HCT116 (cell line): Measurements from ENCODE around the gene KCNIP3. TPM values are rescaled to one million over a fixed set of nuclear protein-coding genes. Genes with fewer than 3 reads are reported as not detected.
A peak's percentile ranks its signal among the peaks of the same experiment; 100 is the strongest.

ENCODE experiments used
- ATAC-seq: fragments of 200-7000 bp; cut with Tn5 transposase; 2 replicates; pipeline ENCODE4 v1.9.1; 2020; ENCODE audit warnings: mild to moderate bottlenecking, moderate library complexity
- BruUV-seq: library from RNA; stranded (reverse); fragments of 400-500 nt; replicated peaks from 2 replicates; lab custom pipeline; 2021; lab: Mats Ljungman, UMichigan
- CTCF ChIA-PET: fragments of 300-600 bp; sonication (Branson Sonifier 250); formaldehyde crosslinking; loops from one replicate; lab custom pipeline; 2021; ENCODE audit warnings: antibody characterized with exemption; lab: Charles Lee
- POLR2A ChIA-PET: fragments of 300-600, 350-600 bp; sonication (Branson Sonifier 250); formaldehyde crosslinking; loops from one replicate; lab custom pipeline; 2021; ENCODE audit warnings: antibody characterized with exemption; lab: Charles Lee
- RAD21 ChIA-PET, 2 experiments: fragments of 300-600 bp; sonication (Branson Sonifier 250); formaldehyde crosslinking; loops; one replicate each; lab custom pipeline; 2023; ENCODE audit warnings: low total read pairs in 2 of 2; ENCODE audit not compliant: uncharacterized antibody in 2 of 2, unreplicated experiment in 2 of 2, low non-redundant PET in 1 of 2; lab: Charles Lee
- DNase-seq: peaks from one replicate; pipeline ENCODE4 v3.0.0-alpha.2; 2010; ENCODE audit warnings: low read depth, low spot score
- H2AFZ ChIP-seq: fragments of 200-600 bp; shearing (Covaris generic), sonication (generic); 2 replicates; pipeline ENCODE4 v1.6.1; 2017; ENCODE audit warnings: low read depth, mixed run types, mixed read lengths, antibody characterized with exemption, low read length; ENCODE audit not compliant: poor library complexity, severe bottlenecking
- H3K27ac ChIP-seq: 2 replicates; pipeline ENCODE4 v1.5.1; 2012; ENCODE audit warnings: low read depth, low read length
- H3K27me3 ChIP-seq: fragments of 200-600 bp; sonication (generic); 2 replicates; pipeline ENCODE4 v1.6.1; 2016; ENCODE audit warnings: mixed run types, low read length, mixed read lengths; ENCODE audit not compliant: insufficient read depth
- H3K36me3 ChIP-seq, 2 experiments: fragments of 200-500 bp in 1 of 2; fragments of 200-600 bp in 1 of 2; sonication (Bioruptor generic) in 1 of 2; sonication (generic) in 1 of 2; 2 replicates each; pipeline versions ENCODE4 v1.5.1 to v1.6.1; 2014 to 2016; ENCODE audit warnings: low read length in 2 of 2, inconsistent platforms in 1 of 2, mixed read lengths in 1 of 2, mixed run types in 1 of 2; ENCODE audit not compliant: insufficient read depth in 2 of 2, control insufficient read depth in 1 of 2
- H3K4me1 ChIP-seq, 2 experiments: fragments of 200-600 bp in 1 of 2; sonication (generic) in 1 of 2; 2 replicates each; pipeline versions ENCODE4 v1.5.1 to v1.6.1; 2012 to 2017; ENCODE audit warnings: low read length in 2 of 2, inconsistent platforms in 1 of 2, mild to moderate bottlenecking in 1 of 2, mixed read lengths in 1 of 2, mixed run types in 1 of 2, moderate library complexity in 1 of 2; ENCODE audit not compliant: insufficient read depth in 2 of 2, control insufficient read depth in 1 of 2
- H3K4me2 ChIP-seq: fragments of 200-600 bp; sonication (generic); 2 replicates; pipeline ENCODE4 v1.6.1; 2017; ENCODE audit warnings: mixed run types, low read length, mixed read lengths
- H3K4me3 ChIP-seq, 2 experiments: fragments of 200-600 bp in 1 of 2; sonication (generic) in 1 of 2; replicated peaks in 1 of 2; 2 replicates each; pipeline ENCODE4 v1.5.1; 2011 to 2016; ENCODE audit warnings: low read length in 2 of 2, control low read depth in 1 of 2, low read depth in 1 of 2, mild to moderate bottlenecking in 1 of 2, mixed read lengths in 1 of 2, mixed run types in 1 of 2
- H3K79me2 ChIP-seq: fragments of 200-600 bp; sonication (generic); 2 replicates; pipeline ENCODE4 v1.6.1; 2017; ENCODE audit warnings: mild to moderate bottlenecking, mixed run types, low read length, moderate library complexity, mixed read lengths; ENCODE audit not compliant: insufficient read depth
- H3K9ac ChIP-seq: fragments of 200-600 bp; sonication (generic); 2 replicates; pipeline ENCODE4 v1.6.1; 2016; ENCODE audit warnings: low read length, mixed read lengths
- H3K9me2 ChIP-seq: fragments of 200-600 bp; sonication (generic), shearing (Covaris generic); 2 replicates; pipeline ENCODE4 v1.6.1; 2017; ENCODE audit warnings: mixed run types, mild to moderate bottlenecking, moderate library complexity; ENCODE audit not compliant: insufficient read depth
- H3K9me3 ChIP-seq, 2 experiments: fragments of 200-500 bp in 1 of 2; fragments of 200-600 bp in 1 of 2; sonication (Bioruptor generic) in 1 of 2; sonication (generic) in 1 of 2; 2 replicates each; pipeline ENCODE4 v1.6.1; 2014 to 2017; ENCODE audit warnings: low read length in 2 of 2, mixed read lengths in 2 of 2, inconsistent platforms in 1 of 2, low read depth in 1 of 2, mild to moderate bottlenecking in 1 of 2, mixed run types in 1 of 2, moderate library complexity in 1 of 2; ENCODE audit not compliant: control insufficient read depth in 1 of 2, insufficient read depth in 1 of 2
- H4K20me1 ChIP-seq: fragments of 200-600 bp; sonication (generic), shearing (Covaris generic); 2 replicates; pipeline ENCODE4 v1.6.1; 2017; ENCODE audit warnings: mixed run types, mild to moderate bottlenecking, moderate library complexity; ENCODE audit not compliant: insufficient read depth
- EGR1 ChIP-seq: IDR thresholded peaks from 2 replicates; pipeline ENCODE4 v1.6.1; 2012; ENCODE audit warnings: low read depth
- ELF1 ChIP-seq: IDR thresholded peaks from 2 replicates; pipeline ENCODE4 v1.6.1; 2012; ENCODE audit warnings: low read depth, borderline replicate concordance
- EZH2phosphoT487 ChIP-seq: fragments of 200-600 bp; IDR thresholded peaks from 2 replicates; pipeline ENCODE4 v1.6.1; 2018; ENCODE audit warnings: antibody characterized with exemption, borderline replicate concordance
- FOSL1 ChIP-seq: IDR thresholded peaks from 2 replicates; pipeline ENCODE4 v1.6.1; 2012; ENCODE audit warnings: low read depth
- POLR2A ChIP-seq: IDR thresholded peaks from 2 replicates; pipeline ENCODE4 v1.7.0; 2011; ENCODE audit warnings: borderline replicate concordance; ENCODE audit not compliant: insufficient read depth, insufficient read length; ENCODE audit errors: extremely low read depth
- POLR2AphosphoS5 ChIP-seq: IDR thresholded peaks from 2 replicates; pipeline ENCODE4 v1.6.1; 2011; ENCODE audit warnings: mild to moderate bottlenecking, low read depth, low read length, moderate library complexity
- YY1 ChIP-seq: IDR thresholded peaks from 2 replicates; pipeline ENCODE4 v1.6.1; 2011; ENCODE audit warnings: low read length, low read depth, moderate library complexity, mild to moderate bottlenecking; ENCODE audit not compliant: insufficient replicate concordance; ENCODE audit errors: extremely low read depth
- intact Hi-C: fragments of 100-400 bp; cut with micrococcal nuclease; formaldehyde crosslinking; loops from 2 replicates; pipeline ENCODE4 v1.10.0; 2022
- total RNA-seq: library from RNA; stranded (reverse); gene quantifications from one replicate; pipeline ENCODE4 v1.2.1, GENCODE V29; 2021; ENCODE audit not compliant: unreplicated experiment
- TF ChIP-seq, protein P1 (sequence below): IDR thresholded peaks from 2 replicates; pipeline ENCODE4 v1.6.1; 2012
- TF ChIP-seq, protein P2 (sequence below): IDR thresholded peaks from 2 replicates; pipeline ENCODE4 v1.6.1; 2012

The KCNIP3 gene
- total RNA-seq, 1 experiment from 2014 or later: 3.1 TPM

DNA sequence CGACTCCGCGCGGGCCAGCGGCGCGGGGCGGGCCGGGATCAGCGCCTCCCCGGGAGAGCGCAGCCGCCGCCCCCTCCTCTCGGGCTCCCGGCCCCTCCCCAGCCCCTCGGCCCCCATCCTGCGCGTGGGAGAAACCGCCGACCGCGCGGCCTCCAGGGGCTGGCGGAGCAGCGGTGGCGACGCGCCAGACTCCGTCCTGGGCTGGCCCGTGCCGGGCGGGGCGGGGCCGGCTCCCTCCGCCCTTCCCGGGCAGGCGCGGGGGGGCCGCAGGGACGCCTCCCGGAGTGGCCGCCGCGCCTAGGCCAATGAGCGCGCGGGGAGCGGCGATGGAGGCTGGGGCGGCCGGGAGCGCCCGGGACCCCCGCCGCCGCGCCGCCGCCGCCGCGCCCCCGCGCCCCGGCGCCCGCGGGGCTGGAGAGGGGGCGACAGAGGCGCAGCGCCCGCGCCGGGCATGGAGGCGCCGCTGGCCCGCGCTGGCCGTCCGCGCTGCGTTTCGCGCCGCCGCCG is 49.1 kb downstream of the KCNIP3 start:
- TF ChIP-seq, protein P1, sequence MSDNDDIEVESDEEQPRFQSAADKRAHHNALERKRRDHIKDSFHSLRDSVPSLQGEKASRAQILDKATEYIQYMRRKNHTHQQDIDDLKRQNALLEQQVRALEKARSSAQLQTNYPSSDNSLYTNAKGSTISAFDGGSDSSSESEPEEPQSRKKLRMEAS: 0 out of 2 replicates have a peak, but pooled peaks have one; percentile 14
- peak; percentile 43 for TF ChIP-seq POLR2AphosphoS5
- TF ChIP-seq EZH2phosphoT487: no peak
- peak; percentile 37 for TF ChIP-seq YY1
- TF ChIP-seq, all 23 proteins: peak for 3
- ChIA-PET RAD21 (no interaction called here), POLR2A (interaction anchor here (1.4 kb wide), 1 partner anchor 13 kb away, joined by 5 read pairs; no protein-coding TSS in a partner anchor), CTCF (interaction anchor here (1.3 to 2.1 kb wide), 7 partner anchors 11 to 115 kb away, joined by 3 to 29 read pairs (median 7); partner anchors contain the start of gene FAHD2A)
- Histone ChIP-seq H3K9ac (peak overlapping the region; percentile 60), H4K20me1 (no peaks in the 10 kb centered on the region), H3K4me2 (peak overlapping the region; percentile 97), H3K4me1 (peaks cover 0 to 26% of the 10 kb centered on the region in 2 experiments; a peak in 3 of 4 replicates), H3K9me2 (no peaks in the 10 kb centered on the region), H2AFZ (peak overlapping the region; percentile 66), H3K79me2 (no peaks in the 10 kb centered on the region), H3K9me3 (no peaks in the 10 kb centered on the region), H3K36me3 (no peaks in the 10 kb centered on the region), H3K27me3 (no peaks in the 10 kb centered on the region), H3K4me3 (peak overlapping the region; percentile 48 to 62), H3K27ac (peak overlapping the region; percentile 49; the same call in 1 of the 2 replicates)
- ATAC-seq (peak; percentile 72), DNase-seq (no peak)
- no TSS peak for BruUV-seq
- intact Hi-C loops: no loop called here

DNA sequence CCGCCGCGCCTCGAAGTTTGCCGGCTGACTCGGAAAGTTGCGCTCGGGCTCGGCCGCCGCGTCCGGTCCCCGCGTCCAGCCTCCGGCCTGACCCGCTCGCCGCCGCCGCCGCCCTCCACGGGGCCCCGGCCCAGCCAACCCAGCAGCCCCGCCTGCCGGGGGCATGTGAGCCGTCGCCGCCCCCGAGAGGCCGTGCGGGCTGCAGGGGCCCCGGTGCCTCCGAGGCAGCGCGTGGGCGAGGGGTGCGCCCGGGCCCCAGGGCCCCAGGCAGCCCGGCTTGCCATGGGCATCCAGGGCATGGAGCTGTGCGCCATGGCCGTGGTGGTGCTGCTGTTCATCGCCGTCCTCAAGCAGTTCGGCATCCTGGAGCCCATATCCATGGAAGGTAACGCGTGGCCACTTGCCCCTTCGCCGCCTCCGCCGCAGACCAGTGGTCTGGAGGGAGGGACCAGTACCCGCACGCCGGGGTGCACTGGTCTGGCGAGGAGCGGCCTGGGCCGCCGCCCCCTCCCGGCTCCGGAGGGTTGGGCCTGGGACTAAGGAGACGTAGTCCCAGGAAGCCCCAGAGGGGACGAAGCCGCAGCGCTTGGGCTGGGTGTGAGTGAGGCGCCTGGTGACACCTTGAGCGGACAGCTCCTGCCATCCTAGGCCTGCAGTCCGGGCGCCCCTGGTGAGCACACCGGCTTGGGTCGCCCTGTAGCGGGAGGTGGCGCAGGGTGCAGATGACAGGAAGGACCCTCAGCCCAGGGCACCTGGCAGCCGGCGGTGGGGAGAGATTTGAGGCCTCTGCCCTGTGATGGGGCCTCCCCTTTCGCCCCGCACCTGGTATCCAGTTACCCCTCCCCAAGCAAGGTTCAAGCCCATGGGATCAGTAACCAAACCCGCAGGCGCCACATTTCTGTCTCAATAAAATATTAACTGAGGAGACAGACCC is 49.9 kb downstream of the KCNIP3 start:
- Histone ChIP-seq H2AFZ (no peak overlapping the region), H4K20me1 (no peaks in the 10 kb centered on the region), H3K27ac (peak overlapping the region; percentile 46; the same call in 1 of the 2 replicates), H3K4me3 (peak overlapping the region; percentile 19 to 30; a peak in 3 of 4 replicates), H3K27me3 (no peaks in the 10 kb centered on the region), H3K9ac (no peak overlapping the region), H3K4me2 (peak overlapping the region; percentile 60), H3K9me2 (no peaks in the 10 kb centered on the region), H3K79me2 (no peaks in the 10 kb centered on the region), H3K9me3 (no peaks in the 10 kb centered on the region), H3K4me1 (peaks cover 0 to 26% of the 10 kb centered on the region in 2 experiments; a peak in 3 of 4 replicates), H3K36me3 (no peaks in the 10 kb centered on the region)
- BruUV-seq: no TSS peak
- intact Hi-C loops: no loop called here
- ATAC-seq: peak; percentile 10; the same call in 1 of the 2 replicates
- ChIA-PET RAD21 (no interaction called here), CTCF (no interaction called here), POLR2A (no interaction called here)
- no peak for DNase-seq
- TF ChIP-seq, protein P2, sequence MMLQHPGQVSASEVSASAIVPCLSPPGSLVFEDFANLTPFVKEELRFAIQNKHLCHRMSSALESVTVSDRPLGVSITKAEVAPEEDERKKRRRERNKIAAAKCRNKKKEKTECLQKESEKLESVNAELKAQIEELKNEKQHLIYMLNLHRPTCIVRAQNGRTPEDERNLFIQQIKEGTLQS: no peak
- no peak for TF ChIP-seq POLR2A
- 0 out of 2 replicates have a peak, but pooled peaks have one; percentile 9 for TF ChIP-seq EGR1
- no peak for TF ChIP-seq FOSL1
- TF ChIP-seq, protein P1: 0 out of 2 replicates have a peak, but pooled peaks have one; percentile 12
- TF ChIP-seq ELF1: no peak
